HG02642 (cell line): Measurements from ENCODE around the gene REXO4.
"Not testable (repeated sequence)": the region's sequence is repeated elsewhere in the genome, so short reads cannot be mapped to it uniquely, and the experiment has no call there.

Experiments used
- ATAC-seq: cut with Tn5 transposase; IDR thresholded peaks from one replicate; pipeline ENCODE4 v1.9.1; 2021; ENCODE audit warnings: mild to moderate bottlenecking; ENCODE audit not compliant: unreplicated experiment, poor library complexity

REXO4 gene

DNA sequence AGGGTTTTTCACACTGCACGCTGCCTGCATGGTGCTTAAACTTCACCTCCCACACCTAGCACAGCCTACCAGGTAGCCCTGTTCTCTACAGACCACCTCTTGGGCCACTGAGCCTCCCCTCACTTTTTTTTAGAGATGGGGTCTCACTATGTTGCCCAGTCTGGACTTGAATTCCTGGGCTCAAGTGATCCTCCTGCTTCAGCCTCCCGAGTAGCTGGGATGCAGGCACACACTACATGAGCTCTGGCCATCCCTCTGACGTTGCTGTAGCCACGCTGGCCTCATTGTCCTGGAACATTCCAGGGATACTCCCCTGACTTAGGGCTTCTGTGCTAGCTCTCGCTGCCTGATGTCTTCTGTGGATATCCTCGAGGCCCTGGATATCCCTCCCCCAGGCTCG, 34.8 kb upstream of the REXO4 start:
- no peak for ATAC-seq

DNA sequence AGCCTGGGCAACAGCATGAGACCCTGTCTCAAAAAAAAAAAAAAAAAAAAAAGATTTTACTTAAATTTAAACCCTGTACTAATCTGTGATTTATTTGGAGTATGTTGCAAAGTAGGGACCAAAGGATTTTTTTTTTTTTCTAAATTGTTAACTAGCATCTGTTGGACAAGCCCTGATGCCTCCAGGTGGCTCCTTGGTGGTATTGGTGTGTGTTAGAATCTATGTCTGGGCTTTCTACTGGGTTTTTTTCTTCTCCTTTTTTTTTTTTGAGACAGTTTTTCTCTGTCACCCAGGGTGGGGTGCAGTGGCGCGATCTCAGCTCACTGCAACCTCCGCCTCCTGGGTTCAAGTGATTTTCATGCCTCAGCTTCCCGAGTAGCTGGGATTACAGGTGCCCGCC, 34.1 kb upstream of the REXO4 start:
- not testable (repeated sequence) for ATAC-seq

GRCh38 chr9:133449760-133450159, 31.9 kb upstream of the REXO4 start:
- no peak for ATAC-seq

GRCh38 chr9:133448487-133448972, 30.7 kb upstream of the REXO4 start:
- no peak for ATAC-seq

DNA sequence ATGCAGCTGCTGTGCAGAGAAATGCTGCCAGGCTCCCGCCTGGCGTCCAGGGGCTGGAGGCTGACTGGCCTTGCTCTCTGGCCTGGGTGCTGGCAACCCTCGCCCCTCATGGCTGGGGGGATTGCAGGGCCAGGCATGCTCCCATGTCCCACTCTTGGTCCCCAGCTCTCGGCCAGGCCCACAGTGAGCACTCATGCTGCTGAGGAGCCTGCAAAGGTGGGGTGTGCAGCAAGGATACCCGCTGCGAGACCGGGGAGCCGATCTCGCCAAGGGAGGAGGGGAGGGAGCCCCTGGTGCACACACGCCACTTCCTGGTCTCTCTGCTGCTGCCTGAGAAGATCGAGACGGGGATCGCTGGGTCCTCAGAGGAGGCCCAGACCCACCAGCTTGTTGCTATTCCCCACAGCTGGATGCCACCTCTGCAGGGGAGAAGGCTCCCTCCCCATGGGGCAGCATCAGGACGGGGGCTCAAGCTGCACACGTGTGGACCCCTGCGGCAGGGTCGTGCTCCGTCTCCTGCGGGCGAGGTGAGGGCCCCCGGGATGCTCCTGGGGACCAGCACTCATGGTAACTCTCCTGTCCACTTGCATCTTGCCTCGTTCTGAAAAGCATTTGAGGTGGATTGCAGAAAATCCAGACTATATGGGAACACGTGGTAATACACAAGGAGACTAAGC, 27.6 kb upstream of the REXO4 start:
- no peak for ATAC-seq

DNA sequence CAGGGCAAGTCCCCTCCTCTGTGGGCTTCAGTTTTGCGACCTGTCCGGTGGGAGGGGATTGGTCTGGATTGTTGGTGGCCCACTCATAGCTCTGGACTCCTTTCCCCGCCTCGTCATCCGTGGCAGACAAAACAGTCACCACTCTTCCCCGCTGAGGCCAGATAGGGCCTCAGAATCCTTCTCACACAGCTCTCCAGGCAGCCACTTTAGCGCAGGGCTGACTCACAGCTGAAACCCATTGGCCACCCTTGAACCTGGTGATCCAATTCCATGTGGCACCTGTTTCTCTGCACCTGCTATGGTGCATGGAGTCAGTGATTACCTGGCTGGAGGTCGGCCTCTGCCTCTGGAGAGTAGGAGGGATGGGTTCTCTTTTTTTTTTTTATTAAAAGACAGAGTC, 26.2 kb upstream of the REXO4 start:
- no peak for ATAC-seq

DNA sequence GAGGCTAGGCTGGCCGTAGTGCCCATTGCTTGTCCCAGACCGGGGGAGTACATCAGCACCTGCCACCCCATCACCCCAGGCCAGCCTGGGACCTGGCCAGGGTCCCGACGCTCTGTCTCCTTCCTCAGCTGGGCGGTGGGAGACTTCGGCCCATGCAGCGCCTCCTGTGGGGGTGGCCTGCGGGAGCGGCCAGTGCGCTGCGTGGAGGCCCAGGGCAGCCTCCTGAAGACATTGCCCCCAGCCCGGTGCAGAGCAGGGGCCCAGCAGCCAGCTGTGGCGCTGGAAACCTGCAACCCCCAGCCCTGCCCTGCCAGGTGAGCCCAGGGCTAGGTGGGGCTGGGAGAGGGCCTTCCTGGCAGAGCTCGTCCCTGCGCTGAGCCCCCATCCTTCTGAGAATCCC, 25.4 kb upstream of the REXO4 start:
- ATAC-seq, result no peak

- no peak for ATAC-seq
These were observed 23.8 kb upstream of the REXO4 start for GRCh38 chr9:133441571-133441970.

- no peak for ATAC-seq
These were observed 23.1 kb upstream of the REXO4 start for GRCh38 chr9:133440874-133441273.

DNA sequence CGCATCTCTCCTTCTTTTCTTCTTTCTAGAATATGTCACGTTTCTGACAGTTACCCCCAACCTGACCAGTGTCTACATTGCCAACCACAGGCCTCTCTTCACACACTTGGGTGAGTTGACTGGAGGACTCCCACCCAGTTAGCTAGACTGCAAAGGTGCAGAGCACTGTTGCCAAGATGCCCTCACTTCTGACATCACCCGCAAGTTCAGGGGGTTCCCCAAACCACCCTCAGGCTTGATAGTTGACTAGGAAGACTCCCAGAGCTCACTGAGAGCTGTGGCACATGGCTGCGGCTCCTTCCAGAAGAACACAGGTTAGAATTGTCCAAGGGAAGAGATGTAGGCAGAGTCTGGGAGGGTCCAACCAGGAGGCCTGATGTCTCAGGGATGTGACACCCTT, 21.5 kb upstream of the REXO4 start:
- no peak for ATAC-seq

DNA sequence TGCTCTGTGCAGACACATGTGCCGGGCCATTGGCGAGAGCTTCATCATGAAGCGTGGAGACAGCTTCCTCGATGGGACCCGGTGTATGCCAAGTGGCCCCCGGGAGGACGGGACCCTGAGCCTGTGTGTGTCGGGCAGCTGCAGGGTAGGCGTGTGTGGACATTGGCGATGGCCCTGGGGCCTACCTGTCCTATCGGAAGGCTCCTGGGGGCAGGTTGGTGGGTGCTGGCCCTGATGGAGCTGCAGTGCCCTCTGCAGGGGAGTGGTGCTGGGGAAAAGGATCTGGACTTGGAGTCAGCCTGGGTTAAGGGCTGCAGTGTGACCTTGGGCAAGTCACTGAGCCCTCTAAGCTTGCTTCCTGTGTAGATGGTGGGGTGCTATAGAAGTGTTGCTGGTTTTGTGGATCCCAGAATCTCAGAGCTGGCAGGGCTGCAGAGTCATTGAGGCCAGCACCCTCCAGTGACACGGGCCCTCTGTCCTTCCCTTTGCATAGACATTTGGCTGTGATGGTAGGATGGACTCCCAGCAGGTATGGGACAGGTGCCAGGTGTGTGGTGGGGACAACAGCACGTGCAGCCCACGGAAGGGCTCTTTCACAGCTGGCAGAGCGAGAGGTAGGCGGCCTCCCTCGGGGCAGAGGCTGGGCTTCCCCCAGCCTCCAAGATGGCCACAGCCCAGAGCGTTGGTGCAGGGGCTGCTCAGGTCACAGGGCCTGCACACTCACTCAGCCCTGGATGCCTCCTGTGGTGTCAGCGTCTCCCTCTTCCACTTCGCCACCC, 20.1 kb upstream of the REXO4 start:
- ATAC-seq, result no peak

DNA sequence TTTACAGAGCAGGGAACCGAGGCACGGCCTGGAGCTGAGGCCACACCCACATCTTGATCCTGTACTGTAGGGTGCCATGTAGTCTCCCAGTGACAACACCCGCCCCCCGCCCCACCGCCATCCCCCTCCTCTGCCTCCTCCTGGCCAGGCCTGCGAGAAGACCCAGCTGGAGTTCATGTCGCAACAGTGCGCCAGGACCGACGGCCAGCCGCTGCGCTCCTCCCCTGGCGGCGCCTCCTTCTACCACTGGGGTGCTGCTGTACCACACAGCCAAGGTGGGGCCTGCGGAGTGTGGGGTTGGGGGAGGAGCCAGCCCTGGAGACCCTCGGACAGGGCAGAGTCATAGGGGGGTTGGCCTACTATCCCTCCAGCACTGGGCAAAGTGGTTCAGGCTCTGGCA, 18.9 kb upstream of the REXO4 start:
- no peak for ATAC-seq

DNA sequence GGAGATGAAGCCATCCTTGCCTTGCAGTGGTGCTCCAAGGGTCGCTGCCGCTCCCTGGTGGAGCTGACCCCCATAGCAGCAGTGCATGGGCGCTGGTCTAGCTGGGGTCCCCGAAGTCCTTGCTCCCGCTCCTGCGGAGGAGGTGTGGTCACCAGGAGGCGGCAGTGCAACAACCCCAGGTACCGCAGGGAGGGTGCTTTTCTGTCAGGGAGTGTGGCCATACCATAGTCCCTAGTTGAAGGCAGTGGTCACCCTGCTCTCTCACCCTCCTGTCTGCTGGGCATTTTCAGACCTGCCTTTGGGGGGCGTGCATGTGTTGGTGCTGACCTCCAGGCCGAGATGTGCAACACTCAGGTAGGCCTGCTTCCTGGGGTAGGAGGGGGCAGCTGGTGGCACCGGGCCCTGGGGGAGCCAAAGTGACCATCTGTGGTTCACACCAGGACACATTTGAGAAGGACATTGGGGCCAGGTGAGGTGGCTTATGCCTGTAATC, 15.6 kb upstream of the REXO4 start:
- ATAC-seq, result no peak

DNA sequence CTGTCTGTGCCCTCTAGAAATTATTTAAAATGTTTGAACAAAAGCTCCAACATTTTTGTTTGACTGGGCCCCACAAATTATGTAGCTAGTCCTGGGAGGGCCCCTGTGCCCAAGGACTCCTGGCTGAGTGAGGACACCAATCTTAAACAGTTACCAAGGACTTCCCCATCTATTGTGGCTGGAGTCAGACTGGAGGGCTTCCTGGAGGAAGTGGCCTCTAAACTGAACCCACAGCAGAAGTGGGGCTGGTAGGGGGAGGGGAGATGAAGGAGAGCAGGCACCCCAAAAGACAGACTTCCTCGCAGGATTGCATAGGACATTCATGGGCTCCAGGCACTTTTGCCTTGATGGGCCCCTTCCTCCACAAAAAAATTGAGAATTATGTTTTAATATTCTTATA, 12.4 kb upstream of the REXO4 start:
- no peak for ATAC-seq

GRCh38 chr9:133429641-133430161, 11.9 kb upstream of the REXO4 start:
- no peak for ATAC-seq

- no peak for ATAC-seq
These were observed 11.4 kb upstream of the REXO4 start for GRCh38 chr9:133429214-133429613.

DNA sequence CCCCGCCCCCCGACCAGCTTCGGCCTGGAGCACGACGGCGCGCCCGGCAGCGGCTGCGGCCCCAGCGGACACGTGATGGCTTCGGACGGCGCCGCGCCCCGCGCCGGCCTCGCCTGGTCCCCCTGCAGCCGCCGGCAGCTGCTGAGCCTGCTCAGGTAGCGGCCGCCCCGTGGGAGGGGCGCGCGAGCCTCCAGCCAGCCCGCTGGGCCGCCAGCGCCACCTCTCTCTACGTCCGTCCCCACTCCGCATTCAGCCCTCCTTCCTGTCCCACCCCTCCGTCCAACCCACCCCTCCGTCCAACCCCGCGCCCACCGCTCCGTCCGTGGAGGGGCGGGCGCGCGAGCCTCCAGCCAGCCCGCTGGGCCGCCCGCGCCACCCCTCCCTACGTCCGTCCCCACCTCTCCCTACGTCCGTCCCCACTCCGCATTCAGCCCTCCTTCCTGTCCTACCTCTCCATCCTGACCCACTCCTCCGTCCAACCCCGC, 10.8 kb upstream of the REXO4 start:
- no peak for ATAC-seq

DNA sequence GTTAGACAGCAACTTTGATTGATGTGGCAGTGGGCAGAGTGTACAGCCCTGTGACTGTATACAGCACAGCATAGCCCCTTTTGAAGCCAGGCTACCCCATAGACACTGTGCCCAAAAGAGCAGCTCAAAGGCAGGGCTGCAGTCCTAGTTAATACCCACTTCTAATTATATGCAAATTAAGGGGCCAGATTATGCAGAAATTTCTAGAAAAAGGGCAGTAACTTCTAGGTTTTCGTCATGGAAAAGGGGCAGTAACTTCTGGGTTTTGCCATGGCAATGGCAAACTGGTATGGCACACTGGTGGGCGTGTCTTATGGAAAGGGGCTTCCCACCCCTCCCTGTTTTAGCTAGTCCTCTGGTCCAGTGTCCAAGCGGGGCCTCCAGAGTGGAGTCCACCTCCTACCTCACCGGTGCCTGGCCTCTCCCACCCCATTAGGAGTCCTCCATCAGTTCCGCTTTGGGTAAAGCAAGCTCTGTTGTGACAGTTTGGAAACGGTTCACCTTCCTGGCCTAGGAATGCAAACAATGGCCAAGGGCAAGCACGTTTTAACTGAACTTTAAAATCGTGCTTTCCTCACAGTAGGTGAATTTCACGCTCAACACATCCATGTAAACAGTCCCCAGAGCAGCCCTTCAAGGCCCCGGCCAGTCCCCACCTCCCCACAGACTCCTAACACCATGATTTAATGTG, 10.0 kb upstream of the REXO4 start:
- no peak for ATAC-seq

GRCh38 chr9:133426011-133426410, 8.2 kb upstream of the REXO4 start:
- ATAC-seq, result no peak

GRCh38 chr9:133425049-133425632, 7.3 kb upstream of the REXO4 start:
- no peak for ATAC-seq
